Endothelial cell of coronary artery (primary cell): ENCODE measurements around the gene SGCE. TPM values are rescaled to one million over a fixed set of nuclear protein-coding genes. Genes with fewer than 3 reads are reported as not detected.

Experiments used
- total RNA-seq: library from RNA; depleted of rRNA; stranded (reverse); fragments of >200 nt; gene quantifications from 2 replicates; pipeline ENCODE4 v1.2.3, GENCODE V29; 2014

Gene SGCE
- 47.1 and 58.1 TPM in 2 replicates for total RNA-seq

GRCh38 chr7:94655848-94656657, at the start of gene SGCE:
TSS of gene SGCE (minus strand) at chr7:94656133. CDS start at chr7:94656098, 35 bp downstream.

Other genes with a start within 250 kb of the SGCE start
- 14.2 and 14.4 TPM in 2 replicates for gene CASD1, start 146.3 kb downstream of the SGCE start, total RNA-seq